ENCODE measurements around the gene ABCA2.
A peak's percentile ranks its signal among the peaks of the same experiment; 100 is the strongest.

Gene ABCA2

GRCh38 chr9:137030006-137030405 is 2.0 kb upstream of the ABCA2 start:
- Histone ChIP-seq H3K36me3 (ENCODE audit: control insufficient read depth, insufficient read depth, low read length) (no peaks in the 10 kb centered on the region), H3K27me3 (replicated peaks; ENCODE audit: control insufficient read depth, insufficient read depth, low read length) (no peaks in the 10 kb centered on the region; the same call in 1 of the 2 replicates), H3K4me3 (replicated peaks; ENCODE audit: low read depth, low read length) (peak overlapping the region; percentile 43)
- peak; percentile 48 for DNase-seq (ENCODE audit: extremely low read depth, insufficient read length)
- peak; percentile 0 for TF ChIP-seq CTCF (IDR thresholded peaks at IDR 0.05; ENCODE audit: insufficient read depth, low read length, poor library complexity, severe bottlenecking)

GRCh38 chr9:137029058-137029936 is 1.3 kb upstream of the ABCA2 start:
- Histone ChIP-seq H3K27me3 (replicated peaks; ENCODE audit: control insufficient read depth, insufficient read depth, low read length) (no peaks in the 10 kb centered on the region; the same call in 1 of the 2 replicates), H3K36me3 (ENCODE audit: control insufficient read depth, insufficient read depth, low read length) (no peaks in the 10 kb centered on the region), H3K4me3 (replicated peaks; ENCODE audit: low read depth, low read length) (no peak overlapping the region; the same call in 1 of the 2 replicates)
- TF ChIP-seq CTCF (IDR thresholded peaks at IDR 0.05; ENCODE audit: insufficient read depth, low read length, poor library complexity, severe bottlenecking) = peak; percentile 98
- peak; percentile 82 for DNase-seq (ENCODE audit: extremely low read depth, insufficient read length)

- peak; percentile 70 for DNase-seq (ENCODE audit: extremely low read depth, insufficient read length)
- Histone ChIP-seq H3K36me3 (ENCODE audit: control insufficient read depth, insufficient read depth, low read length) (no peaks in the 10 kb centered on the region), H3K27me3 (replicated peaks; ENCODE audit: control insufficient read depth, insufficient read depth, low read length) (no peaks in the 10 kb centered on the region; the same call in 1 of the 2 replicates), H3K4me3 (replicated peaks; ENCODE audit: low read depth, low read length) (peak overlapping the region; percentile 55)
- TF ChIP-seq CTCF (IDR thresholded peaks at IDR 0.05; ENCODE audit: insufficient read depth, low read length, poor library complexity, severe bottlenecking) = peak; percentile 65
These were observed 423 bp upstream of the ABCA2 start for GRCh38 chr9:137028263-137029057.

- DNase-seq (ENCODE audit: extremely low read depth, insufficient read length) = no peak
- Histone ChIP-seq H3K27me3 (replicated peaks; ENCODE audit: control insufficient read depth, insufficient read depth, low read length) (no peaks in the 10 kb centered on the region; the same call in 1 of the 2 replicates), H3K4me3 (replicated peaks; ENCODE audit: low read depth, low read length) (no peak overlapping the region), H3K36me3 (ENCODE audit: control insufficient read depth, insufficient read depth, low read length) (no peaks in the 10 kb centered on the region)
- TF ChIP-seq CTCF (IDR thresholded peaks at IDR 0.05; ENCODE audit: insufficient read depth, low read length, poor library complexity, severe bottlenecking) = no peak
These were observed 1.2 kb downstream of the ABCA2 start for GRCh38 chr9:137026828-137027227.

- Histone ChIP-seq H3K27me3 (replicated peaks; ENCODE audit: control insufficient read depth, insufficient read depth, low read length) (no peaks in the 10 kb centered on the region; the same call in 1 of the 2 replicates), H3K36me3 (ENCODE audit: control insufficient read depth, insufficient read depth, low read length) (no peaks in the 10 kb centered on the region), H3K4me3 (replicated peaks; ENCODE audit: low read depth, low read length) (no peak overlapping the region)
- TF ChIP-seq CTCF (IDR thresholded peaks at IDR 0.05; ENCODE audit: insufficient read depth, low read length, poor library complexity, severe bottlenecking) = no peak
- DNase-seq (ENCODE audit: extremely low read depth, insufficient read length) = no peak
These were observed 1.7 kb downstream of the ABCA2 start for GRCh38 chr9:137026384-137026783.

All from GM06990 (cell line).